Transverse colon (tissue), 4 donors: ENCODE measurements around the gene MAP3K8.

ENCODE experiments used
- EP300 ChIP-seq: sonication (generic); formaldehyde crosslinking; IDR thresholded peaks from one replicate; pipeline ENCODE4 v1.6.1; 2017; ENCODE audit warnings: antibody characterized with exemption, low read depth
- POLR2A ChIP-seq: fragments of 450-650 bp; IDR thresholded peaks from one replicate; pipeline ENCODE4 v1.6.1; 2016; ENCODE audit warnings: antibody characterized with exemption, mild to moderate bottlenecking, moderate library complexity
- POLR2AphosphoS5 ChIP-seq, 3 donors: sonication (generic); formaldehyde crosslinking; IDR thresholded peaks; one replicate each; pipeline ENCODE4 v1.6.1; 2016; ENCODE audit warnings: antibody characterized with exemption in 3 of 3
- TF ChIP-seq, protein P1 (sequence below), 5 experiments: fragments of 200-600 bp in 3 of 5; fragments of 450-650 bp in 2 of 5; sonication (generic) in 3 of 5; IDR thresholded peaks; 1 replicate in 2 of 5; 2 replicates in 3 of 5; pipeline ENCODE4 v1.5.1; 2016 to 2017; ENCODE audit warnings: antibody characterized with exemption in 5 of 5, inconsistent platforms in 3 of 5, mild to moderate bottlenecking in 2 of 5, moderate library complexity in 1 of 5

DNA sequence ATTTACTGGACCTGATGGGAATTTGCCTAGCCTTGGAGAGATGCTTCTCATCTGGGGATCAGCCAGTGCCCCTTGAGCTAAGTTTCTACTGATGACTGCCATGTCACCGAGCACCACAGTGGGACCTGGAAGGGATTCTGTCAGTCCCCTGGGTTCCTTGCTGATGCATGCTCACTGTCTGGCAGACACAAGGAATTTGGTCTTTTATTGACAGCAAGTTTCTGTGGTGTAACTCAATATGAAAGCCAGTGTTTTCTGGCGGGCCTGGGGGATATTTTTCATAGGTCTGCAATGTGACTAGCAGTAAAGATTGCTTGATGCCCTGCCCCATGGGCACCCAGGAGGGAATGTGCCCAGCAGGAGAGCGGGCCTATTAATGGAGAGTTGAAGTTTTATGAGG, 30.7 kb downstream of the MAP3K8 start:
- TF ChIP-seq, protein P1, sequence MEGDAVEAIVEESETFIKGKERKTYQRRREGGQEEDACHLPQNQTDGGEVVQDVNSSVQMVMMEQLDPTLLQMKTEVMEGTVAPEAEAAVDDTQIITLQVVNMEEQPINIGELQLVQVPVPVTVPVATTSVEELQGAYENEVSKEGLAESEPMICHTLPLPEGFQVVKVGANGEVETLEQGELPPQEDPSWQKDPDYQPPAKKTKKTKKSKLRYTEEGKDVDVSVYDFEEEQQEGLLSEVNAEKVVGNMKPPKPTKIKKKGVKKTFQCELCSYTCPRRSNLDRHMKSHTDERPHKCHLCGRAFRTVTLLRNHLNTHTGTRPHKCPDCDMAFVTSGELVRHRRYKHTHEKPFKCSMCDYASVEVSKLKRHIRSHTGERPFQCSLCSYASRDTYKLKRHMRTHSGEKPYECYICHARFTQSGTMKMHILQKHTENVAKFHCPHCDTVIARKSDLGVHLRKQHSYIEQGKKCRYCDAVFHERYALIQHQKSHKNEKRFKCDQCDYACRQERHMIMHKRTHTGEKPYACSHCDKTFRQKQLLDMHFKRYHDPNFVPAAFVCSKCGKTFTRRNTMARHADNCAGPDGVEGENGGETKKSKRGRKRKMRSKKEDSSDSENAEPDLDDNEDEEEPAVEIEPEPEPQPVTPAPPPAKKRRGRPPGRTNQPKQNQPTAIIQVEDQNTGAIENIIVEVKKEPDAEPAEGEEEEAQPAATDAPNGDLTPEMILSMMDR (IDR thresholded peaks at IDR 0.05), result no peak
- TF ChIP-seq EP300 (no peak), POLR2AphosphoS5 (IDR thresholded peaks at IDR 0.05) (no peak), POLR2A (no peak)
